GM19328 (cell line): ENCODE measurements around the gene GPR84.

ENCODE experiments used
- ATAC-seq: cut with Tn5 transposase; IDR thresholded peaks from one replicate; pipeline ENCODE4 v1.9.1; 2021; ENCODE audit warnings: mild to moderate bottlenecking, moderate library complexity; ENCODE audit not compliant: unreplicated experiment

Gene GPR84

DNA sequence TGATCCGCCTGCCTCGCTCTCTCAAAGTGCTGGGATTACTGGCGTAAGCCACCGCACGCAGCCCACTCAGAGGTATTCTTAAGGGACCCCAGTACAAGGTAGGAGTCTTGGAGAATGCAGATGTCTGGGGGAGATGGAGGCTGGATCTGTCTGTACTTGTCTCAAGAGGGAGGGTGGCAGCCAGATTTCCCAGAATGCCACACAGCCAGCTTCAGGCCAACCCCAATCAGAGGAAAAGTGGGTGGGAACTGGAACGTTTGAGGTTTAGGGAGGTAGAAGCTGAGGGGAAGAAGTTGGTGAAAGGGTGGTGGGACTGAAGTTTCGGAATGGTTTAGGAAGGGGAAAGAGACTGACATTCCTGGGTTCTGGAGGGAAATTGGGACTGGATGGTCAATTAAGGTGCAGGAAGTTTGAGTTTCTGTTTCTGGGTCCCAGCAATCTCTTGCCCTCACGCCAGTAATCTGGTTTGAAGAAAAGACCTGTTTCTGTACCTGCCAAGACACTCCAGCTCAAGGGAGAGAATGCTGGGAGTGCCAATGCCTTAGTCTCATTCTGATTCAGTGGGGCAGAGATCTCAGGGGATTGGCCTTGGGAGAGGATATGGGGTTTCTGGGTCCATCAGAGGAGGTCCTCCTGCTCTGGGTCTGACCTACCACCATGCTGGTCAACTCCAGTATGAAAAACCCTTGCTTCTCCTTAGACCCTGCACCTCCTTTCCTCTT lies 28.4 kb upstream of the GPR84 start:
- ATAC-seq: no peak

DNA sequence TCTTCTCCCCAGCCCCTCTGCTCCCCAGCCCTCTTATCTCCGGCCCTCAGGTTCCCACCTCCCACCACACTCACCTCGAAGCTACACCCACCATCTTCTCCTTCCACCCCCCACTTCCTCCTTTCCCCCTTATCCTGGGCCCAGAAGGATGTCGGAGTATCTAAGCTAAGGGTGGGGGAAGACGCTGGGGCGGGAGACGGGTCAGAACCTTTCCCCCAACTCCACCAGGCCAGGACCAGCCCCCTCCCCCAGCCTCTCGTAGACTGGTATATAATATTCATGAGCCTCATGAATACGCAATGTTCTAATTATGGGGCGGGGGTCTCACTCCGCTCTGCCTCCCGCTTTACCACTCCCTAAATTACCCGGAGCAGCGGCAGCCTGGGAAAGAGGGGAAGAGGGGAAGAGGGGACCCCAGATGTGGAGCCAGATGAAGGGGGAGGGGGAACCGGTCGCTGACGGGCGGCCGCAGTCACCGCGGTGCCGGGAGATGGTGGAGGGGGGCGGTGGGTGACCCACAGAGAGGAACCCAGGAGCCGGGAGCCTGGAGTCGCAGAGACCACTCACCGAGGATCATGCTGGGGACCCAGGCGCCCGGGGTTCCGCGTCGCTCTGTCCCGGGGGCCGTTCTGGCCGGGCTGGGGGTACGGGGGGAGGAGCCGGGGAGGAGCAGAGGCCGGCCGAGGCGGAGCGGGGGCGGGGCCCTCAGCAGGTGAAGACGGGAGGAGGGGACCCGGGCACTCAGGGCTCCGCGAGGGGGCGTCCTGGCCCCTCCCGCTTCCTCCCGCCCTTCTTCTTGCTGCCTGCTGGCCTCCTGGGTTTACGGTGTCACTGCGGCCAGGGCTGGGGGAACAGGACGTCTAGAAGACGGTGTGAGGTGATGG lies 26.6 kb upstream of the GPR84 start:
- ATAC-seq: no peak

DNA sequence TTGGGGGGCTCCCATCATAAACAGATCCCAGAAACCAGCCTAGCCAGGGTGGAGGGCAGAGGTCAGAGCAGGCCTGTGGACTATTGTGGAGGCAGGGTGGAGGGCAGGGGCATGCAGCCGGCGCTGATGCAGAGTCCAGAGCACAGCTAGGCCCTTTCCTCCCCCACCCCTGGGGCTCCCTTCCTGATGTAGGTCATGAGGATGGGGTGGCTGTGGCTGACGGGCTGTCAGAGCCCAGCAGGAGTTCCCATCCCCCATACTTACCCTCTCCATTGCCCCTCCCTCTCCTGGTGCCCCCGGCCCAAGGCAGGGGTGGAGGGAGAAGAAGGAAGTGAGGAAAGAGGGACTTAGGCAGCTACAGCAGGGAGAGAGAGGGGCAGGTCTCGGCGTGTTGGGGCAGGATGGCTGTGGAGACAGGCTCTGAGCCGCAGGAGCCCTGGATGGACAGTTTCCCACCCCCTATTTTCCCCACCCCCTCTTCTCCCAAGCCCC lies 25.9 kb upstream of the GPR84 start:
- ATAC-seq: no peak

DNA sequence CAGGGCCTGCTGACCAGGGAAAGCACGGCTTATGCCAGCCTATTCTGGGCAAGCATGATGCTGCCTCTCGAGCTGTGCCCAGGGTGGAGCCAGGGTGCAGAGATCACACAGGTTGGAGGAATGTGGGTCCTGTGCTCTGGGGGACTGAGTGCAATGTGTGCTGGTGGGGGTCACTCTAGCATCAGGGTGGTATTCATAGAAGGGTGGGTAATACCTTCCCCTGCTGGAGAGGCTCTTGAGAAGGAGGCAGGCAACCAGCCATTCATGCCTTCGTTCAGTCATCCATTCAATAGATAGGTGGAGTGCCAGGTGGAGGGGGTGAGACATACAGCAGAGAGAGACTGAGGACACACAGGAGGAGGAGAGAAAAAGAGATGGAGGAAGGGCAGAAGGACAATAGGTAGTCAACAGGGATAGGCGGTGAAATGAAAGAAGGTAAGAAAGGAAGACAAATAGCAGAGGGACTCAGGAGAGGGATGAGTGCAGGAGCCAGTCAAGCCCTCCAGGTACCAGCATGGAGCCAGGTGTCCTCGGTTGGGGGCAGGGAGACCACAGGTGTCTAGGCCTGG lies 25.4 kb upstream of the GPR84 start:
- ATAC-seq: no peak

DNA sequence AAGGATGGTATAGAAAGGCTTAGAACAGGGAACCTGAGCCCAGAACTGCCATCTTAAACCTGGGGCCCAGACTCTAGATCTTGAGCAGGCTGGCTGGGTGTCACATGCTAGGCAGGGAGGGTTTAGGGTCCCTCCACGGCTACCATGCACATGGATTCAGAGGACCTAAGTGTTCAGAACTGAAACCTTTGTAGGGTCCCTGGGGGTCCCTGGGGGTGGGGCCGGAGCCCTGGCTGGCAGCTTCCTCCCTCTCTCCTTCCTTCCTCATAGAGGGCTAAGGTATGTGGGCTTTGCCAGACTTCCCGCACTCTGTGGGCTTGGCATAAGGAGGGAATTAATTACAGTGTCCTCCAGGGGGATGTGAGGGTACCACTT lies 24.8 kb upstream of the GPR84 start:
- no peak for ATAC-seq

DNA sequence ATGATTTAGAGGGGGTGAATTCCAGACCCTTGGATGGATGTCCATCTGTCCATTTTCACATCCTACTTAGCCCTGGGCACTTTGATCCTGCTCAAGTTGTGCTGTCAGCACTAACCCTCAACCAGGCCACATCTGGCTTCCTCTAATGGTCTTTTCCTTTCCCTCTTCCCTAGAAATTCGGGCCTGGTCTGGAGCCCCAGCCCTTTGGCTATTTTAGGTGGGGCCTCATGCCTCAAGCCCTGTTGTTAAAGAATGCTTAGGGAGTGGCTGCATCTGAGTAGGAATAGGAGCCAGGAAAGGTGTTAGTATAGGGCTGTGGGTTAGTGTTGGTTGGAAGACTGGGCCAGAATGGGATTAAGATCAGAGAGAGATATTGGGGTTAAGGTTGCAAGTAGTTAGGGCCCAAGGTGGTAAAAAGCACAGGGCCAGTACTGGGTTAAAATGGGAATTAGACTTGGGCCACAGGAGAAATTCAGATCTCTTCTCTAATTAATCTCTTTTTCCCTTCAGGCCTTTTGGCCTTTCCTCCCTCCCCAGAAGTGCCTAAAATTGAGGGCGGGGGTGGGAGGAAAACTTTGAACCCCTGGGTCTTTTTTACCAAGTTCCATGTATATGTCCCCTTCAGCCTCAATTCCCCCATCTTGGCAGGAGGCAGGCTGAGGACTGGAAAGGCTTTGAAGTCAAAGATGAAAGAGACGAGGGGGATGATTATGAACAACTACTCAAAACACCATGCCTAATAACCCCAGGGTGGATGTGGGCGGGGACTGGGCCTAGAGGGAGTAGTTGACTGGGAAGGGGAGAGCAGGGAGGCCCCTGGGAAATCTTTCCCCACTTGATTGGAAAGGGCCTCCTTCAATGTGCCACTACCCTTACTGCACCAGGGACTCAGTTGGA lies 24.2 kb upstream of the GPR84 start:
- ATAC-seq: no peak

DNA sequence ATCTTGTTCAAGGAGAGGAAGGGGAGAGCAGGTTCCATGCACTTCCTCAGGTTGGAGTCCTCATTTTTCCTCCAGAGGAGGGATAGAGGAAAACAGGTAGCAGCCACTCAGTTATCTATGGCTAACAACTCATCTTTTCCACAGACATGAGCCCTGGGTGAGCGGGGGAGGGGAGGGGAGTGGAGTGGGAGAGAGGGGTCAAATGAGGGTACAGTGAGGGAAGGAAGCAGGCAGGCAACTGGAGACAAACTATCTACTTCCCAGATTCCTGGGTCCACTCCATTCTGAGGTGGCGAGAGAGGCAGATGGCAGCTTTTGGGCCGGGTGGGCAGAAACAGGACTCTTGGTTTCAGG lies 22.8 kb upstream of the GPR84 start:
- ATAC-seq: no peak

DNA sequence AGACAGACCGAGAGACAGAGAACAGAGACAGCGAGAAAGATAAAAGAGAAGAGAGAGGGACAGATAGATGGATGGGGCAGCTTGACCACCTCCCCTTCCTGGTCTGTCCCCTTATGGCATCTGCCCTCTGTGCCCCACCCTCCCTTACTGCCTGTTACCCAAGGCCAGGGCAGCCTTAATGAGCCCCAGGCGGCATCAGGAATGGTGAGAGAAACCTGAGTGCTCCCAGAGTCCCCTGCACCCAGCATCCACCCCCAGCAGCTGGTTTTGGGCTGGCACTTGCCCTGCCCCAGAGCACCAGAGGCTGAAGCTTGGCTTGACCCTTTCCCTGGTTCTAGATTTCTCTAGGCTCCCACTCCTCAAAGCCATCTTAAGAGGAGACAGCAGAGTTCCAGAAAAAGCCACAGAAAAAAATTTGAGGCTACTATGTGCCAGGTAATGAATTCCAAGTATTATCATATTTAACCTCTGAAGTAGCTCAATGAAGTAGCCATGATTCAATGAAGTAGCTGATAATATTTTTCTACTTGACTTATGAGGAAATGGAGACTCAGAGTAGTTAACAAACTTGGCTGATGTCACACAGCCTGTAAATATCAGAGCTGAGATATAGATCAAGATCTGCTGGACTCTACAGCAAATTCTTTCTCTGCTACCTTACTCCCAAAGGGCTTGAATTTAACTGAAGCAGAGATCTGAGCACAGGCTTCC lies 22.3 kb upstream of the GPR84 start:
- no peak for ATAC-seq

DNA sequence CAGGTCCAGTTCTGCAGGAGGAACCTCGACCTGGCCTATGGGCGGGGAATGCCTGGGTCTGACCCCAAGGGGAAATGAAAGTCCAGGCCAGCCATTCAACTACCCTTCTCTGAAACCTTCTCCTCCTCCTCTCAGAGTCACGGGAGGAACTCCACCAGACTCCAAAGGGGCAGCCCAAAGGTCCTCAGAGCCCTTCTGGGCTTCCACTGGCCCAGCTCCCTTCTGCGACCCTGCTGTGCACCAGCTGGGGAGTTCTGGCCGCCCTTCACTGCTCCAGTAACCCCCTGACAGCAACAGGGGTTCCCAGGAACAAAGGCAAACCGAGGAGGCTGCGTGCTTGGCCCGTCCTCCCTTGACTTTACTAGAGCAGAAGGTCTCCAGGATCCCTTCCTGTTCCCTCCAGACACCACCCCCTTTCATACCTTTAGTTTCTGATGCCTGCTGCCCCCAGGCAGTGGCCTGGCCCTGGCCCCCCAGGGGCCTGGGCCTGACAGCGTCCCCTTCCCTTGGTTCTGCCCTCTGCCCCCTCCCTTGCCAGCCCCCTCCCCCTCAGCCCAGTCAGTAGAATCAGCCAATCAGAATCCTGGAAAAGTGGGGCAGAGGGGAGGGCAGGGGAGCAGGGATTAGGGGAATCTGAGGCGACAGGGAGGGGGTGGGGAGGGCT lies 21.1 kb upstream of the GPR84 start:
- ATAC-seq: no peak

DNA sequence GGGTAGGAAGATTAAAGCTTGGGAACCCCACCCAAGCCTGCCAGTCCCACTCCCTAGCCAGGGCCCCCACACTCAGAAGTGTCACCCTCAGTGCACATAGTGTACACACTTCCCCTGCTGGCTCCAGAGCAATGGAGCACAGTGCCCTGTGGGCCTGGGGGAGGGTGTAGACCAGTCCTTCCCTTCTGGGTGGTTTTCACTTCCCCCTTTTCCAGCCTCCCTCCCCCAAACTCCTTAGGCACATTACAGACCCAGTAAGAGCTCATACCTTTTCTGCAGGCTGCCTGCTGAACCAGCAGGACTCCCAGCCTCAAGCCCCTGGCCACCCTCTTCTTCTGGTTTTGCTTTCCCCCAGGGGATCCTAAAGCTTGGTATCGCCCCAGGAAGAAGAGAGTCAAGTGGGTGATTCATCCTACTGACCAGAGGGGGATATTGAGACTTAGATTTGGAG lies 20.3 kb upstream of the GPR84 start, which contains the start of gene ZNF385A:
Gene ZNF385A, minus strand, starts transcription at position 143 of the 451 bp plus-strand sequence. CDS start 219 bp downstream, outside the sequence.
- no peak for ATAC-seq

DNA sequence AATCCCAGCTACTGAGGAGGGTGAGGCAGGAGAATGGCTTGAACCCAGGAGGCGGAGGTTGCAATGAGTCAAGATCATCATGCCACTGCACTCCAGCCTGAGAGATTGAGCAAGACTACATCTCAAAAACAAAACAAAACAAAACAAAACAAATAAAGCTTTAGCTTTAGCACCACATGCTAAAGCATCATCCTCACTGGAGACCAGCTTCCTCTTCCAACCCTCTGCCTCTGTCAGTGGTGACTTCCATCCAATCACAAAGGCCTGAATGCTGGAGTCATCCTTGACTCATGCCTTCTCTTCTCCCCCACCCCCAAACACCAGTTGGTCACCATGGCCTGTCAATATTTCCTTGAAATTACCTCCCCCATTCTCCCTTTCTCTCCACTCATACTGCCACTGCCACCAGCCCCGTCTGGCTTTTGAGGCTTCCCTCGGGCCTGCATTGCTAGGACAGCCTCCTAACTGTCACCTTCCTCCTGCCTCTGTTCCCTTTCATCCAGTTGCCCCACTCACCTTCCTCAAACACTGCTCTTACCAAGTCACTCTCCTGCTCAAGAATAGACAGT lies 18.8 kb upstream of the GPR84 start:
- ATAC-seq: no peak

DNA sequence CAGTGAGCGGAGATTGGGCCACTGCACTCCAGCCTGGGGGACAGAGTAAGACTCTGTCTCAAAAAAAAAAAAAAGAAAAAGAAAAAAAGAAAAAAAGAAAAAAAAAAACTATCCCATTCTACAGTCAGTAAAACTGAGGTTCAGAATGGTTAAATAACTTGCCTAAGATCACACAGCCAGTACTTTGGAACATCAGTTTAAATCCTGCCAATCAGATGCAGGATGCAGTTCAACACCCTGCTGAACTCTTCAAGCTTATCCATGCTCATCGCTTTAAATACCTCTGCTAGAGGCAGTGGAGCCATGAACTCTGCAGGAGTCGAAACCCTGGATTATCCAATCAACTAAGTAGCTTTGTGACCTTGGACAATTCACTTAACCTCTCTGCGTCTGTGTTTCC lies 16.9 kb upstream of the GPR84 start:
- ATAC-seq: no peak

DNA sequence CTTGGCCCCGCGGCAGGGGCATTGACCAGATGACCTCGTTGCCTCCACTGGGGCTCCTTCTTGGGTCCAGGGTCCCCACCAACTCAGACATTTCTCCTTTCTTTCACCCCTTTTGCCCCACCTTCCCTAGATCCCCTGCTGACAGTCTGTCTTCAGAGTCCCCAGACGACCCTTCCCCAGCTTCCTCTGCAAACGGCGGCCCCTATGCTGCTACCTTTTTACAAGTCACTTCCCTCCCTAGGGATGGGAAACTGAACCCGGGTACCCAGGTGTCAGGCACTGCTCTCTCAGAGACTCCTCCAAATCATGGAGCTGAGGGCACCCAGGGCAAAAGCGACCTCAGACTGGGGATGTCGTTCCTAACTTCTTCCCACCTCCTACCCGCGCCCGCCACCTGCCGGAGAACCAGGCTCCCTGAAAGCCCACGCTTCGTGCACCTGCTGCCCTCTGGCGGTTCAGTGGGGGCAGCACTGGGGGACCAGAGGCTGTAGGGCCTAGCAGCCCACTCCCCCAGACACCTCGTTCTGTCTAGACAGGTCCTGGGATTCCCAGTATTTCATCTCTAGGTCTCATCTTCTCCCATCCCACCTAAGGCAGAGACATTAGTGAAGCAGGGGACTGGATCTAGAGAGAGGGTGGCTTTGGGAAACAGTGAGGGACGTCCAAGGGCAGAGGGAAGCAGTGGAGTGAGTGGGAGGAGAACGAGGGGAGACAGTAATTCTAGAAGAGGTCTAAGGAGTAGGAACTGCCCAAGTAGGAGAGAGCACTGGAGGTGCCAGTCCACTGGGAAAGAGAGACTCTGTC lies 15.3 kb upstream of the GPR84 start:
- peak; percentile 86 for ATAC-seq

DNA sequence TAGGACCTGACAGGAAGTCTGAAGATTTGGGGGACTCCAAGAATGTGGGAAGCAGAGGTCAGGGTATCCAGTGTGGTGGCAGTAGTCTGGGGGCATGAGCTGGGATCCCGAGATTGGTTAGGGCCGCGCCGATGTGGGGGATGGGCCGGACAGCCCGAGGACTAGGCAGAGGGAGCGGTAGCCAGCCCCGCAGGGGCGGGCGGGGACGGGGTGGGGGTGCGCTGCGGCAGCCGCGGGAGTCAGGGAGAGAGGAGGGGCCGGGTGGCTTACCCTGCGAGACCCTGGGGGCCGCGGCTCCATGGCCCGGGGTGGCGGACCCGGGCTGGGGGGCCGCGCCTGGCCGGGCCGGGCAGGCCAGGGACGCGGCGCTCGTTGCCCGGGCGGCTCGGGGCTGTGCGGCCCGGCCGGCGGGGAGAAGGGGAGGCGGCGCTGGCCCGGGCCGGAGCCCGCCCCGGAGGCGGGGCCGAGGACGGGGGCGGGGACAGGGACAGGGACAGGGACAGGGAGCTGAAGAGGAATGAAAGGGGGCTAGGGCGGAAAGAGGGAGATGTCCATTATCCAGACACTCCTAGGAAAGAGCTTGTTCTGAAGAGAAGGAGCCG lies 14.6 kb upstream of the GPR84 start:
- ATAC-seq: no peak

DNA sequence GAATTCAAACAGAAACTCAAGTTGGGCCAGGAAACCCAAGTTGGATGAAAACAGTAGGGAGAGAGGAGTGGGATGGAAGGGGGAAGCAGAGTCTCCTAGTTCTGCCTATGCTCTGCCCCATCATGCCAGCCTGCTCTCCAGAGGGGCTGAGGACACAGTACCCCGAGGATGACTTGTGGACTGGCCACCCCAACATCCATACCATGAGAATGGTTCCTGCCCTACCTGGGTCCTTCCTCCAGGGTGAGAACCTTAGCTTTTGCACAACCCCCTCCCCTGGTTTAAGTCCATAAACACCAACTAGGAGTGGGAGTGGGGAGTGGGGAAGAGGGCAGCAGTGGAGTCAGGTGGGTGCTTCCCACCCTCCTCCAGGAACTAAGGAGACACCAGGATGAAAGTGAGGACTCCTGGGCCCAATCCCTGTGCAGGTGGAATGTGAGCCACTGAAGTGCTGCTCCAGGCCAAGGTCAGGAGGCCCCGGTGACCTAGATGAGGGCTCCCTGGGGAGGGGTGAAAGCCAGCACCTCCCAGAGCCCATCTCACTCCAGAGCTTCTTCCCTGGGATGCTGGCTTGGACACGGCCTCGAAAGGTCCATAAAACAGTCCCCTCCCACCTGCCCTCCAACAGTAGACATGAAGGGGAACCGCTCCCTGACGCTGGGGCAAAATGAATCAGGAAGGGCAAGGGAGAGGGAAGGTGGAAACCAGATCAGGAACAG lies 13.7 kb upstream of the GPR84 start:
- ATAC-seq: no peak

DNA sequence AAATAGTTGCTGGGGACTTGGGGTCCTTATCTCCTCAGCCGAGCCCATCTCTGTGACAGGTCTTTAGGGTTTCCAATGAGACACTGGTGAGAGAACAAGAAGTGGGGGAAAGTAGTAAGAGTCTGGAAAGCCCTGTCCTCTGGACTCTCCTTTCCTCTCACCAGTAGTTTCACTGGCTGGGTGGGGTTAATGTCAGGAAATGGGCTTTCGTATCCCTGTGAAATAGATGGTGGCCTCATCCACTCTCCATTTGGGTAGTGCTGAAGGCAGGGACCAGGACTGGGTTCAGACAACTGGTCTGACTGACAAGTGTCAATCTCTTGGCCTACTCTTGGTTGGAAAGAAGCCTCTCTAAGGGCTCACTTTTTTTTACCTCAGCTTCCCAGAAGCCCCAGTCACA lies 12.7 kb upstream of the GPR84 start:
- ATAC-seq: no peak

DNA sequence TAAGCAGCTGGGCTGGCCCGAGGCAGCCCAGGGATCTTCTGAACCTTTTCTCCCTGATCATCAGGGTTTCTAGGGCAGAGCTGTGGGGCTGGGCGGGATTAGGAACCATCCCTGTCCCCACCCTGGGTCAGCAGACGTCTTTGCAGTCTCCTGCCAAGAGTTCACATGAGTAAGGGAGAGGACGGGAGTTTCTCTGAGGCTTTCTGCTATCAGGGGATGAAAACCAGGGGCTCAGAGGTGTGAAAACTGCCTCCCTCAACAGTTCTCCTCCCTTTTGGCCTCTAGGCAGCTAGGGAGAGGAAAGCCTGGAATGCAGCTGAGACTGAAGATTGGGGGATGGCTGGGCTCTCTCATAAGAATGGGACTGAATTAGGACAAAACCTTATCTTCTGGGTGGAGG lies 12.3 kb upstream of the GPR84 start:
- no peak for ATAC-seq

DNA sequence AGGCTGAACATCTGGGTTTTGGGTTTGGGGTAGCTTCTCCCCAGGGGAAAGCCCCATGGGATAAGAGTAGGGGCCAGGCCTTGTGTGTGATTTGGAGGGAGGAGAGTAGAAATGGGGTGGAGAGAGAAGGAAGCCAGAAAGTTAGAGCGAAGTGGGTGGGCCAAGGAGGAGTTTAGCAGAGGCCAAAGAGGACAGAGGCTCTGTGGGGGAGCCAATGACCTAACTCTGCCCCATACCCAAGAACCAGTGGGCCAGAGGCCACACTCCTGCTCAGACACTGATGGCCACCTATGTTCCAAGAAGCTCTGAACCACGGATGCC lies 10.9 kb upstream of the GPR84 start:
- no peak for ATAC-seq
